NK-92 (cell line): ENCODE measurements around the gene HOXB4.

ENCODE experiments used
- DNase-seq: peaks from one replicate; lab custom pipeline; 2025; ENCODE audit not compliant: unreplicated experiment; lab: John Stamatoyannopoulos, UW

The HOXB4 gene

DNA sequence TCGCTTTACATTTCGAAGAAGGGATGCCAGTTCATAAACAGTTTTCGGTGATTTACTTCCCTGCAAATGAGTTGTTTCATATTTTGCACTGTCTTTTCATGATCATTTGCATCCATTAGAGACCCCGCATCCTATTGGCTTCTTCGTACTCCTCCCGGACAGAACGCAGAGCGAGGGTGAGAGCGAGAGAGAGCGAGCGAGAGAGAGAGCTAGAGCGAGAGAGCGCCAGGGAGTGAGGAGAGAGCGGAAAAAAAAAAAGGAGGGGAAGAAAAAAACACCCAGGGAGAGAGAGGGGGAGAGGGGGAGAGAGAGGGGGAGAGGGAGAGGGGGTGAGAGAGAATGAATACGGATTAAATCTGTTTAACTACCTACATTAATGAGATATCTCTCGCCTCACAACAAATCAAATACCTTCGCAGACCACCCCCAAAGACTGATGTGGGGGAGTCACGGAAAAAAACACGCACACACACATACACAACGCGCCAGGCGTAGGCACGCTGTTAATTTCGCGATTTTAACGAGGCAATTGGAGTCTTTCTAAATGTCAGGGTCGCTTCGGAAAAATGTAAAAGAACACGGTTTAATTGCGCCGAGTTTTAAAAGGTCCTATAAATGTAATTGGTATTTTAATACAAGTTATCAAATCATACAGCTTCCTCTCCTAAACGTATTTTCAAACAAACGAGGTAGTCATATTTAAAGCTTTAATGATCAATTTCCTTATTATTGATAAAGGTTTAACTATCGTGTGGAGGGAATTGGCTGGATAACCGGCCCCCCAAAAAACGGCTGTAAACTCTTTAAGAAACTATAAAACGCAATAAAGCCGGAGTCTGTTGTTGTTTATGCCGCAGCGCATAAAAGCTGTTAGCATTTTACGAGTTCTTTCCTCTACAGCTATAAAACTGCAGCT is 37.2 kb upstream of the HOXB4 start, which contains the start of gene HOXB8:
Gene HOXB8 (minus strand): TSS at position 246 of the 916 bp plus-strand sequence. CDS start 588 bp downstream, outside the sequence.
- no peak for DNase-seq

DNA sequence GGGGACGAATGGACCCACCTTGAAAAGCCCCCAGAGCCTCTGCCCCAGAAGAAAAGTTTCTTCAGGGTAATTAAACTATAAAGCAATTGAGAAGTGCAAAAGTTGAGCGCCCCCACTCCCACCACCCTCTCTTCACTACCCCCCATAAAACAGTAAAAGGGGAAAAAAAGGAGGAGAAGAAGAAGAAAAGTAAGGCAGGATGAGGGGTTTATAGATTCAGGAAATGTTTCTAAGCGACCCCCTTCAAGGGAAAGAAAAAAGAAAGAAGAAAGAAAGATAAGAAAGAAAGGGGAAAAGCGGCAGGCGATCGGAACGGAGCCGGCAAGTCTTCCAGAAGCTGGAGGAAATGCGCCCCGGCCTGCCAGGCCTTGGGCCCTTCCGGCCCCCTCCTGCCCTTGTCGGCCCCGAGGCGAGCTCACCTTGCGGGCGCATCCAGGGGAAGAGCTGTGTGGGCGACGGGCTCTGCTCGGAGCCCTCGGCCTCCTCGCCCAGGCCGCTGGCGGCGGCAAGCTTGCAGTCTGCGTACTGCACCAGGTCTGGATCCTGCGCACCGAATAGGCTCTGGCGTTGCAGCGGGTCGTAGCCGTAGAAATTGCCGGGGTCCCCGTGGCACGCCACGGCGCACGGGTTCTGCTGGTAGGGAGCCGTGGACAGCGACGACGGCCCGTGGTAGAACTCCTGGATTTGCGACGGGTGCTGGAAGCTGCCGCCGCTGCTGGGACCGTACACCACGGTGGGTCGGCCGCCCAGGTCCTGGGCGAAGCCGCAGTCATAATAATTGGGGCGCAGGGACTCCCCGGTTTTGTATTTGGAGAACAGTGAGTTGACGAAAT is 35.9 kb upstream of the HOXB4 start:
- no peak for DNase-seq

DNA sequence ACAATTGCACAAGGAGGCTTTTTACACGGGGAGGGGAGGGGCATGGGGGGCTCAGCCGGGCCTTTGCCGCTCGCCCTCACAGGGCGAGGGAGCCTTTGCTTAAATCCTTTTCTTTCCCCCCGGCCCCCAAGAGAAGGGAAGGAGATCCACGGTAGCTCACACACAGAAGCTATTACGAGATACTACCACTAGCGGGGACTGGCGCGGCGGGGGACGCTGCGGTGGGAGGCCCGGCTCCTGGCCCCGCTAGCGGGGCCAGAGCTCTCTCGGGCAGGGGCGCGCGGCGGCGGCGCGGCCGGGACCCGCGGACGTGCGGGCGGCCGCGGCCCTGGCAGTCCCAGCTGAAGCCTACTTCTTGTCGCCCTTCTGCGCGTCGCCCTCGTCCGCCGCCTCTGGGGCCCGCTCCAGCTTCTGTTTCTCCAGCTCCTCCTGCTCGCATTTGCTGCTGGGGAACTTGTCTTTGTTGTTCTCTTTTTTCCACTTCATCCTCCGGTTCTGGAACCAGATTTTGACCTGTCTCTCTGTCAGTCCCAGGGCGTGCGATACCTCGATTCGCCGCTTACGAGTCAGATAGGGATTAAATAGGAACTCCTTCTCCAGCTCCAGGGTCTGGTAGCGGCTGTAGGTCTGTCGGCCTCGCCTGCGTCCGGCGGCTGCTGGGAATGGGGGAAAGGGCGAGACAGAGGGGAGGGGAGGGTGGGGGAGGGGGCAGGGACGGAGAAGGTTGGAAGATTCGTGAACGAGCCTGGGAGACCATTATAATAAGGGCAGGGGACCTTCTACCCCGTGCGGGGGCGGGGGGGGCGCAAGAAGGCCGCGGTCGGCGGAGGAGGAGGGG is 34.9 kb upstream of the HOXB4 start:
- DNase-seq = no peak

DNA sequence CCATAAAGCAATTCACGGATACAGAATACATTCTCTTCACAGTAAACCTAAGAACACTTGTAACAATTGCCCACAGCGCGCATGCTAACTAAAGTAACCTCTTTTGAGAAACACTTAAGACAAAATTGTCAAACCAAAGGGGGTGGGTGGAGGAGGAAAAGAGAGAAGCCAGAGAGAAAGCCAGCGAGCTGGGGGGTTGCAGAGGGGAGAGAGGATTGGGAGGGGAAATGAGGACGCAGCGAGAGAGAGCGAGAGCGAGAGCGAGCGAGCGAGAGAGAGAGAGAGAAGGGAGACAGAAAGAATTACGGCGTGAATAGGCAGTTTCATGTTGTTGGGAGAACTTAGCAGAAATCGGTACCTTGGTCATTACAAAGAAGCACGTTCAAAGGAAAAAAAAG is 34.3 kb upstream of the HOXB4 start:
- no peak for DNase-seq

DNA sequence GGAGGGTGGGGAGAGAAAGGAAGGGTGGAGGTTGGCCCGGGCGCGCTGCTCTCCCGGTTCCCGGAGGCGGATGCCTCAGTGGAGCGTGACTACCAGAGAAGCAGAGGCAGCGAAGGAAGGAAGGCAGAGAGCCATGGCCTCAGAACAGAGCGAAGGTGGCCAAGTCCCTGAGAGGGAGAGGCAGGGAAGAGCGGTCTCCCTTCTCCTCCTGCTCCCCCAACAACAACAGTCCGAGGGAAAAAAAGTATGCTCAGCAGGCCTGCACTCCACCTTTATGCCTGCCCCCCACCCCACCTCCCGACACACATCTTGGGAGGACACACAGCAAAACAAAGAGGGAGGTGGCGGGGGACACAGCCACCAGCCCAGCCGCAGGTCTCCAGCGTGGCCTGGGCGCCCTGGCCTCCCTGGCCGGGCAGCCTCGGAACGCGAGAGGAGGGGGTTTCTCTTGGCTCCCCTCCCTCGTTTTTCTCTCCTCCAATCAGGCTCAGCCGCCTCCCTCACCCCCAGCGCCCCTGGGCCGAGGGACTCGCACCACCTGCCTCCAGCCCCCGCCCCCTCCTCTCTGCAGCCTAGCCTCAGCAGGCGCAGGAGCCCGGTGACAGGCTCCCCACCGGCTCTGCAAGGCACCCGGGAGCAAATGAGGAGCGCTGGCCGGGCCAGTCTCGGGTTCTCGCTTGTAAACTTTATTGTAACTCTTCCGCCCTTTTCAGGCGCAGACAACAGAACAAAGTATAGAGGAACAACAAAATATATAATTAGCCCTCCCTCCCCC is 33.7 kb upstream of the HOXB4 start:
- no peak for DNase-seq

DNA sequence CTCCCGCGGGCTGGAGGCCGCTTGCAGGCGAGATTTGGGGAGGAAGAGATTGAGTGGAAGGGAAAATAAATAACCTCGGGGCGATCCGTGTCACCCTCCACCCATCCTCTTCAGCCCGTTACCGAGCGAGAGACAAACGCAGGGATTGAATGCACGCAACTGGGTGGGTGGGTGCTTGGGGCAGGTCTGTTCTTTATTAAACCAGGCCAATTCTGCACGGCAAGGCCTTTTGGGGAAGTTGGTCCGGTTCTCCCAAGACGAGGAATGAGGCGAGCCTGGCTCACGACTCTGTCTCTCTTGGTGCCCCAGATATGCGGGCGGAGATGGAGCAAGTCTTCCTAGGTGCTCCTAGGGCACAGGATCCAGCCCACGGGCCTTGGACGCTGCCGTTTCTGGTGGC is 33.1 kb upstream of the HOXB4 start:
- DNase-seq = no peak

DNA sequence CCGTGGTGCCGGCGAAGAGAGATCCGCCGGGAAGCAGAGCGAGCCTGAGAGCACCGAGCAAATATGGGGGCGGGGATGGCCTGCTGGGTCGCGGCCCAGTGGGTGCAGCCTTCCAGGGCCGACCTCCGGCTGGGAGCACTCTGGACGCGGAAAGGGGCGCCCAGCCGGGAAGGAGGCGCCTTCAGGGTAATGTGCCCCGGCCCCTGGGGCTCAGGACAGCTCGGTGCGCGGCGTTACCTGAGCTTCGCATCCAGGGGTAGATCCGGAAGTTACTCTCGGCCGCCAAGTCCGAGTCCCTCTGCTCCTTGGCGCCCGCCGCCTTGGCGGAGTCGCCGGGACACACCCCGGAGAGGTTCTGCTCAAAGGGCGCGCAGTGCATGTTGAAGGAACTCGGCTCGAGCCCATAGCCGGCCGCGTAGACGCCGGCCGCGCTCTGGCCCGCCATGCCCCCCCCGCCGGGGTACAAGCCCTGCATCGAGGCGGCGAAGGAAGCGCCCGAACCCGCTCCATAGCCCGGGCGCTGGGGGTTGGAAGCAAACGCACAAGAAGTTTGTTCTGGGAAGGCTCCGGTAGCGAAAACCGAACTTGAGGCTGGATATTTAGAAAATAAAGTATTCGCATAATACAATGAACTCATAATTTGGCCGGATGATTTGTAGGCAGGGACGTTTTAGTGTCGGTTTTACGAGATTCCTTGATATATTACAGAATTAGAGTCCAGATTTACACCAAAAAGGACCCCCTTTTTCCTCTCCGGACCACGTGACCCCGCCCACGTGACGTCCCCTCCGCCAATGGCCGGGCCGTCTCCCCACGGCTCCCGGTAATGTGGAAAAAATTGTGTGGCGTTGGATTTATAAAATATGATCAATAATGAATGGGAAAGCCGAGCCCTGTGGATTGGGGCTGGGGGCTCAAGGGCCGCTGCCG is 32.4 kb upstream of the HOXB4 start, which contains the start of gene HOXB7:
Gene HOXB7 (minus strand): TSS at position 736 of the 930 bp plus-strand sequence. CDS start 99 bp downstream, at position 637.
- no peak for DNase-seq

DNA sequence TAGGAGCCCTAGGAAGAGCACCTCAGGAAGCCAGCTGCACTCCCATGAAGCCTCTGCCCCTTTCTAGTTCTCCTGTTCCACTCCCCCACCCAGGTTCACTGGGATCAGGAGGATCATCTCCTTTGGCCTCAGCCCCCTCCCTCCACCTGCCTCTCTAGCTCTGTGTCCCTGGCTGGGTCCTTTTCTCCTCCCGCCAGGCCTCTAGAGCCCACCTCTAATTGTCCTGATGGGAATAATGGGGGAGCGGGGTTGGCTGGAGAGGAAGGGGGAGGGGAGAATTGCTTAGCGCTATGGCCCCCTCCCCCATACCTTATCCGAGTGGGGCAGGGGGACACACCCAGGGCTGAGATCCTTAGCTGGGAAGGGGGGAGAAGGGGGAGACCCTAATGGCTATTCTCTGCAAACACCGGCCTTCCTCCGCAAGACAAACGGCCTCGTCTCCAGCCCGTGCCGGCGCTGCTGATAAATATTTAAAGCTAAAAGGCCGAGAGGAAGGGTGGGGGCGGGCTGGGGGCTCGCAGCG is 31.7 kb upstream of the HOXB4 start:
- DNase-seq = no peak

DNA sequence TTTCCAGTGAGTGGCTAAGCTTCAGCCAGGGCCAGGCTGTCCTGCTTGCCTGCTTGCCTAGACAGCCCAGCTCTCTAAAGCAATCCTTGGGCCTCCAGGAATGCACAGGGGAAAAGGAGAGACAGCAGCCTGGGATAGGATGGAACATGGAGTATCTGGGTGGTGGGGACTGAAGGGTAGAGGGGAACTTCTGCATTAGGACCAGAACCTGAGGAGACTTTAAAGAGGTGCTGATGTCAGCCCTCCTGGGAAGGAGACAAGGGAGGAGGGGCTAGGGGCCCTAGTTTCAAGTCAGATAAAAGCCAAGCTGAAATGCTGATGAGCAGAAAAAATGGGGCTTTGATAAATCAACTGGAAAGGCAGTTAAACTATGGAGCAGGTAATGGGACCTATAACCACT is 30.9 kb upstream of the HOXB4 start:
- no peak for DNase-seq

DNA sequence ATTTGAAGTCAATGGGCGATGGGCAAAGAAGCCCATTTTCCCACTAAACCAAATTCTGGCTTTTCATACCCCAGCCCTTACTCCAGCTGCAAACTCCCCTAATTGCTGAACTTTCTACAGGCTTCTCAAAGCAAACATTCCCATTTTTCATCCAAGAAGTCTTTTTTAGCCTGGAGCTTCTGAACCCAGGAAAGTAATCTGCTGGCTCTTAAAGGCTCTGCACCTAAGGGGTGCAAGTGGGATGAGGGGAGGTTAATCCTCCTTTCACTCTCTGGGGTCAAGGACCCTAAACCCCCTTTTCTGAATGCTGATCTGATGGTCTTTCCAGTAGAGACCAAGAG is 30.3 kb upstream of the HOXB4 start:
- no peak for DNase-seq

DNA sequence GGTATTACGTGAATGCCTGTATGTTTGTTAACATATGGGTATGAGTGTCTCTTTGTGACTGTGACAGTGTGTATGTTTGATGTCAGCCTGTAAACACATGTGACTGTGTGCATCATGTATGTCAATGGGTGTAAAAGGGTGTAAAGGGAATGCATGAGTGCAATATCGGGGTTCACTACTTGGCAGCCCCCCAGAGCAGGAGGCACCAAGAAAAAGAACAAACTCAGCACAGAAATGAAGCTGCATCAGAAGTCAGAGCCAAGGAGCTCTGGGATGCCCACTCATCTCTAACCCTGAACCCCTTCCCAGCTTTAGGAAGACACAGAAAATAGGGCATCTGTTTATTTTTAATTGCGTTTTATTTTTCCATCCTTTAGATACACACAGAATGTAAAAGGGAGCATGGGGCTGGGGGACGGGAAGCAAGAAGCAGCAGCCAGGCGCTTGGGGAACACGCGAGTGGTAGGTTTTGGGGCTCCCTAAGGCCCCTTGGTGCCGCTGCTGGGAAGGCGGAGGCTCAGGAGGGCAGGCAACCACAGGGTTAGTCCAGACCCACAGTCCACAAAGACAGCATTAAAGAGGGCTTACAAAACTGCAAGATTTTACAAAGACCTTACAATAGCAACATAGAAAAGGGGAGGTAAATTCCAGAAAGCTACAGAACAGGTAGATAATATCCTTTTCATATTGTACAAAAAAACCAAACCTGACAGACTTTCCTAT is 28.9 kb upstream of the HOXB4 start:
- no peak for DNase-seq

DNA sequence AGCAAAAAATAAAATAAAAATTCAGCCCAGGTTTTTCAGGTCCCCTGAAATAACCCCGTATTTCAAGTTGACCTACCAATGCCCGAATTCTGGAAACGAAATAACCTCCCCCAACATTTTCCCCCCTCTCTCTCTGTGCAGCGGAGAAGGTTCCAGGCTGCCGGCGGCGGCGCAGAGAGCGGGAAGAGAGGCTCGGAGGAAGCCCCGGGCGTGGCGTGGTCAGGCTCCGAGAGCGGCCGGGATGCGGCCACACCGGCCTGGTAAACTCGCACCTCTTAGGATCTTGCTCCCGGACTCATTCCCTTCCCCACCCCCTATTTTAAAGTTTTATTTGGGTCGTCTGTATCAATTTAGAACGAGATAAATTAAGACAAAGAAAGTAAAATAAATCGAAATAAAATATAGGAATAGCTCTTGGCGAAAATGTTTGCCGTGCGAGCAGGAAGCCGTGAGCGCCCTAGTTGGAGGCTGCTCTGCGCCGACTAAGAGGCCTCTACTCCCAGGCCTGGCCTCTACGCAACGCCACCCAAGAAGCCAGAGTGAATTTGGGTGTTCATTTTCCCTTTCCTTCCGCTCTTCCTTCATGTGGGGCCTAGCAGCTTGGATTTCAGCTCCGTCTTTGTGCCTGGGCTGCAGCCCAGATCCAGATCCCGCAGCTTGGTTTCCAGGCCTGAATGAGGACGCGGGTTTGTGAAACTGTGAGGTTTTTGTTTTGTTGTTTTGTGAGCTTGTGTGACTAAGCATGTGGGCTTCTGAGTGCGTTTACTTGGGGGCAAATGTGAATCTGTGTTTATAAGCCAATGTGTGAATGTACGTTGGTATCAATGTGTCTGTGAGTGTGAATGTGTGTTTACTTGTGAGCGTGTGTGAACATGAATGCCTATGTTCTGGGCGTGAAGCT is 28.1 kb upstream of the HOXB4 start:
- DNase-seq = no peak

DNA sequence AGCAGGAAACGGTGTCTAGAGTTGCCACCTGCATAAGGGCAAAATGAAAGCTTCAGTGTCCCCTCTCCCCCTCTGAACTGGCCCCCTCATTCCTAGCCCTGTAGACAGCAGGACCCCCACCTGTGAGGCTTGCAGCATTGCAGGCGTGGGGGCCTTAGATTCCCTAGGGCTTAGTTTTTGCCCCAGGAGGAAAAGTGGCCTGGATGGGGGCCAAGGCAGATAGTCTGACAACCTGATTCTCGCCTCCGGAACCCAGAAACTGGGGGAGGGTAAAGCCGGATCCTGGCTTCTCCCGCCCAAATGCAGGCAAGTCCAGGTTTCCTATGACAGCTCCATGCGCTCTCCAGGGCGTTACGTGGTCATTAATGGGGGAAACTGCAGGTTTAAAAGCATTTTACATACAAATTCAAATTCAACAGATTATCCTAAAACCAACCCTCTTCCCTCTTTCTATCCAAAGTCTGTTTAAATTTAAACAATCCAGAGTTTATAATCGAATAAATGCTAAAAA is 27.3 kb upstream of the HOXB4 start:
- DNase-seq = no peak

DNA sequence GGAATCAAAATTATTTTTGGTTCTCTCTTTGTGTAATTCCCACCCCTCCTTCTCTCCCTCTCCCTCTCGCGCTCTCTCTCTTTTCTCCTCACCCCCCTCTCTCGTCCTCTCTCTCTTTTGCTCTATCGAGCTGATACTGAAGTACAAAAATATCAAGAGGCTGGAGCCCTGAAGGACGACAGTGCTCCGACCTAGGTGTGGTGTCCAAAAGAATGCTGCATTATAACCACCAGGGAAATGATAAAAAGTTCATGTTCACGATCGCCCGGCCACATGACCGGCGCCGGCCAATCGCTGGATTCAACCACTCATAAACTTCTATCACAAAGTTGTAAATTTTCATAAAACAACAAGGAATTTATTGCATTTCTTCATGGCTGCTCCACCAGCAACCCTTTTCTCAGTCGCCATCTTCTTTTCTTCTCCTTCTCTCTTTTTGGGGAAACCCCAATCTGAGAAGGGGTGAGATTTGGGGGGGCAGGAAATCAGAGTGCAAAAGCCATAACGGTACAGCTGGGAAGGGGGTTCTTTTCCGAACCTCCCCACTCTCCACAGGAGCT is 26.7 kb upstream of the HOXB4 start, which contains the start of gene HOXB6:
Gene HOXB6 (minus strand): TSS at position 217 of the 560 bp plus-strand sequence. CDS start 6,836 bp downstream, outside the sequence.
- DNase-seq = no peak

DNA sequence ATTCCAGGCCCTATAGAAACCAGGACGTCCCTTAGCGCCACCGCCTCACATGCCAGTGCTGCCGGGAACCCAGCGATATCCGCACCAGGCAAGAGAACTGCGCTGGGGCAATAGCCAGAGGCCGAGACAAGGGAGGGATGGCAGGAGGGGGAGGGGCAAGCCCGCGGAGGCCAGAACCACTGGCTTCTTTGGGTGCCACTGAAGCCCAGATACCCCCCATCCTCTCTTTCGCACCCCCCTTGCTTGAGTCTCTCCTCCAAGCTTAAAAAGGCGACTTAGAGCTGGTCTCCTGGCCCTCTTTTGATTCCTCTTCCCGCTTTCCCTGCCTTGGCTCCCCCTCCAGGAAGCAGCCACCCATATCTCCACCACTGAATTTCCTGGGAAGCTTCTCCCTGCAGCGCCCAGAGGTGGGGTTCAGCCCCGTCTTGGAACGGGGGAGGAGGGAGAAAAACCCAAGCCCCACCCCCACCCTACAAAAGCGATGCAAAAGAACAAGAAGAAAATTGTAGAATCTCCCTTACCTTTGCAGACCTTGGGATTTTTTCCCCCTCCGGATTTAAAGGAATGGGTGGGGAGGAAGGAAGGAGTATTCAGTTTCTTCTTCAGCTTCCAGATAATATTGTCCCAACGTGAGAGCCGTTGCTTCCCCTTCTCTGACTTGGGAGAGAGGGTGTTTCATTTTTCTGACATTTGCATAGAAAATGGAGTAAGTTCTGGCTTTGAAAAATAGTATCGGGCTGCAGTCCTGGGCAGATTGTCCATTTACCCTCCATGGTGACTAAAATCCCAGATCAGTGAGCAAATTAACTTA is 26.0 kb upstream of the HOXB4 start:
- DNase-seq = no peak
